Esophagus muscularis mucosa (tissue), 4 donors: ENCODE results near the gene RIPK1. TPM values are rescaled to one million over a fixed set of nuclear protein-coding genes. Genes with fewer than 3 reads are reported as not detected.
A peak's percentile ranks its signal among the peaks of the same experiment; 100 is the strongest.

Experiments
- DNase-seq: peaks from one replicate; pipeline ENCODE4 v3.0.0-alpha.2; 2017; ENCODE audit errors: extremely low spot score
- H3K27ac ChIP-seq, 4 donors: fragments of 200-600 bp; sonication (generic); replicated peaks in 1 of 4; 1 replicate in 3 of 4; 2 replicates in 1 of 4; pipeline ENCODE4 v1.5.1; 2016 to 2019; ENCODE audit warnings: mild to moderate bottlenecking in 1 of 4
- H3K27me3 ChIP-seq, 4 donors: fragments of 200-600 bp; sonication (generic); one replicate each; pipeline versions ENCODE4 v1.5.1 to v1.6.0; 2016 to 2019
- H3K36me3 ChIP-seq, 4 donors: fragments of 200-600 bp; sonication (generic); one replicate each; pipeline ENCODE4 v1.5.1; 2016 to 2019
- H3K4me1 ChIP-seq, 4 donors: fragments of 200-600 bp; sonication (generic); one replicate each; pipeline ENCODE4 v1.5.1; 2016 to 2019
- H3K4me3 ChIP-seq, 4 donors: fragments of 200-600 bp; sonication (generic); 1 replicate in 2 of 4; 2 replicates in 2 of 4; pipeline ENCODE4 v1.5.1; 2016 to 2019; ENCODE audit warnings: mild to moderate bottlenecking in 4 of 4, moderate library complexity in 1 of 4
- H3K9me3 ChIP-seq, 4 donors: fragments of 200-600 bp; sonication (generic); 1 replicate in 3 of 4; 2 replicates in 1 of 4; pipeline ENCODE4 v1.5.1; 2016 to 2019
- EP300 ChIP-seq: sonication (generic); formaldehyde crosslinking; IDR thresholded peaks from one replicate; pipeline ENCODE4 v1.6.1; 2017; ENCODE audit warnings: antibody characterized with exemption
- POLR2A ChIP-seq: fragments of 450-650 bp; IDR thresholded peaks from one replicate; pipeline ENCODE4 v1.6.1; 2017; ENCODE audit warnings: antibody characterized with exemption, moderate library complexity, mild to moderate bottlenecking, low read depth
- POLR2AphosphoS5 ChIP-seq, 2 donors: sonication (generic); formaldehyde crosslinking; IDR thresholded peaks; one replicate each; pipeline ENCODE4 v1.6.1; 2017; ENCODE audit warnings: antibody characterized with exemption in 2 of 2
- WGBS: methylation state at CpG from one replicate; pipeline ENCODE4 v1.1.5; 2018; 5-methylcytosine and 5-hydroxymethylcytosine counted together
- intact Hi-C: fragments of 100-400 bp; cut with DNase I; formaldehyde crosslinking; loops from one replicate; pipeline ENCODE4 v1.15.1; 2023
- total RNA-seq, 4 donors: library from RNA; depleted of rRNA; stranded (reverse); fragments of >200 nt; gene quantifications; one replicate each; pipeline versions ENCODE4 v1.1.0 to v1.2.1, GENCODE V29; 2016
- TF ChIP-seq, protein P1 (sequence below), 3 experiments: fragments of 200-600 bp in 2 of 3; fragments of 450-650 bp in 1 of 3; sonication (generic) in 2 of 3; IDR thresholded peaks; one replicate each; pipeline ENCODE4 v1.5.1; 2017 to 2019; ENCODE audit warnings: antibody characterized with exemption in 3 of 3, mild to moderate bottlenecking in 2 of 3, moderate library complexity in 1 of 3

The RIPK1 gene
- total RNA-seq, 4 donors from 2014 or later: 23.3 to 34.3 (median 26.4) TPM

- TF ChIP-seq, protein P1, sequence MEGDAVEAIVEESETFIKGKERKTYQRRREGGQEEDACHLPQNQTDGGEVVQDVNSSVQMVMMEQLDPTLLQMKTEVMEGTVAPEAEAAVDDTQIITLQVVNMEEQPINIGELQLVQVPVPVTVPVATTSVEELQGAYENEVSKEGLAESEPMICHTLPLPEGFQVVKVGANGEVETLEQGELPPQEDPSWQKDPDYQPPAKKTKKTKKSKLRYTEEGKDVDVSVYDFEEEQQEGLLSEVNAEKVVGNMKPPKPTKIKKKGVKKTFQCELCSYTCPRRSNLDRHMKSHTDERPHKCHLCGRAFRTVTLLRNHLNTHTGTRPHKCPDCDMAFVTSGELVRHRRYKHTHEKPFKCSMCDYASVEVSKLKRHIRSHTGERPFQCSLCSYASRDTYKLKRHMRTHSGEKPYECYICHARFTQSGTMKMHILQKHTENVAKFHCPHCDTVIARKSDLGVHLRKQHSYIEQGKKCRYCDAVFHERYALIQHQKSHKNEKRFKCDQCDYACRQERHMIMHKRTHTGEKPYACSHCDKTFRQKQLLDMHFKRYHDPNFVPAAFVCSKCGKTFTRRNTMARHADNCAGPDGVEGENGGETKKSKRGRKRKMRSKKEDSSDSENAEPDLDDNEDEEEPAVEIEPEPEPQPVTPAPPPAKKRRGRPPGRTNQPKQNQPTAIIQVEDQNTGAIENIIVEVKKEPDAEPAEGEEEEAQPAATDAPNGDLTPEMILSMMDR (IDR thresholded peaks at IDR 0.05): no peak
- no peak for TF ChIP-seq POLR2AphosphoS5 (IDR thresholded peaks at IDR 0.05)
- no peak for TF ChIP-seq EP300
- no peak for TF ChIP-seq POLR2A
- H3K9me3 ChIP-seq: no peaks in the 10 kb centered on the region
- peaks cover 0 to 4% (median 0%) of the 10 kb centered on the region in 4 donors for H3K4me1 ChIP-seq
- intact Hi-C loops: no loop called here
- H3K4me3 ChIP-seq: no peak overlapping the region
- WGBS: 59% methylated on average over 7 of the region's 7 CpGs
- H3K27me3 ChIP-seq: no peaks in the 10 kb centered on the region
- H3K27ac ChIP-seq: no peak overlapping the region
- H3K36me3 ChIP-seq: peaks cover 44 to 91% (median 83%) of the 10 kb centered on the region in 4 donors
- DNase-seq: no peak
These were observed 18.1 kb downstream of the RIPK1 start for GRCh38 chr6:3086282-3086946.

GRCh38 chr6:3088446-3088845, 20.2 kb downstream of the RIPK1 start:
- intact Hi-C loops: no loop called here
- Histone ChIP-seq H3K27ac (peak overlapping the region; percentile 18 to 65 (median 20)), H3K9me3 (no peaks in the 10 kb centered on the region), H3K4me1 (peaks cover 0 to 4% (median 0%) of the 10 kb centered on the region in 4 donors), H3K36me3 (peaks cover 38 to 72% (median 65%) of the 10 kb centered on the region in 4 donors), H3K4me3 (no peak overlapping the region), H3K27me3 (no peaks in the 10 kb centered on the region)
- WGBS: 95% methylated on average over 3 of the region's 4 CpGs
- no peak for DNase-seq
- TF ChIP-seq EP300: no peak
- TF ChIP-seq, protein P1 (IDR thresholded peaks at IDR 0.05): no peak
- no peak for TF ChIP-seq POLR2A
- no peak for TF ChIP-seq POLR2AphosphoS5 (IDR thresholded peaks at IDR 0.05)

DNA sequence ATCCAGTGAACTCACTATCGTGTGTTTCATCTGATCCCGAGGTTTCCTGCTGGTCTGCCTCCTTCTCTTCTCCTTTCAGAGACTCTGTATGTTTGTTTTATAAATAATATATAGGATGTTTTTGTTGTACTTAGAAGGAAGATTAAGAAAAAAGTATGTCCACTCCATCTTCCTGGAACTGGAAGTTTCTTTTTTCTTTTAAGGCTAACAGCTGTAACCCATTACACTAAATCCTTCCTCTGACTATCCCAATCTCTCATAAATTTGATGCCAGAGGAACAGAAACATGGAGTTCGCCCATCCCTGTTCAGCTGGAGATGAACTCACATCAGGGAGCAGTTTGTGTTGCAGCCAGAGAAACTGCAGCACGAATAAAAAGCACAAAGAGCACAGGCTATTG, 20.7 kb downstream of the RIPK1 start:
- intact Hi-C loops: no loop called here
- Histone ChIP-seq H3K9me3 (no peaks in the 10 kb centered on the region), H3K4me1 (peaks cover 0 to 4% (median 0%) of the 10 kb centered on the region in 4 donors), H3K4me3 (no peak overlapping the region), H3K27me3 (no peaks in the 10 kb centered on the region), H3K36me3 (peaks cover 35 to 69% (median 62%) of the 10 kb centered on the region in 4 donors), H3K27ac (peak overlapping the region; percentile 18 to 65 (median 20))
- DNase-seq: no peak
- TF ChIP-seq, protein P1 (IDR thresholded peaks at IDR 0.05): no peak
- TF ChIP-seq EP300 (no peak), POLR2AphosphoS5 (IDR thresholded peaks at IDR 0.05) (no peak), POLR2A (no peak)
- WGBS: 50% methylated on average over 4 of the region's 4 CpGs

- Histone ChIP-seq H3K27me3 (no peaks in the 10 kb centered on the region), H3K27ac (no peak overlapping the region), H3K4me1 (peaks cover 0 to 4% (median 0%) of the 10 kb centered on the region in 4 donors), H3K4me3 (no peak overlapping the region), H3K36me3 (peaks cover 35 to 69% (median 54%) of the 10 kb centered on the region in 4 donors), H3K9me3 (no peaks in the 10 kb centered on the region)
- TF ChIP-seq POLR2A: no peak
- no peak for TF ChIP-seq EP300
- TF ChIP-seq, protein P1 (IDR thresholded peaks at IDR 0.05): no peak
- no peak for TF ChIP-seq POLR2AphosphoS5 (IDR thresholded peaks at IDR 0.05)
- DNase-seq: no peak
- intact Hi-C loops: no loop called here
- WGBS: 93% methylated on average over 4 of the region's 4 CpGs
These were observed 21.7 kb downstream of the RIPK1 start for GRCh38 chr6:3090013-3090412.
